H1 (cell line): ENCODE results near the gene PAIP2. TPM values are rescaled to one million over a fixed set of nuclear protein-coding genes. Genes with fewer than 3 reads are reported as not detected.

ENCODE experiments used
- CTCF ChIA-PET: fragments of 300-600 bp; sonication (Branson Sonifier 250); formaldehyde crosslinking; loops from one replicate; lab custom pipeline; 2021; ENCODE audit not compliant: partially characterized antibody; lab: Charles Lee
- POLR2A ChIA-PET: fragments of 300-600 bp; sonication (Branson Sonifier 250); formaldehyde crosslinking; loops from one replicate; lab custom pipeline; 2021; ENCODE audit warnings: inconsistent platforms; ENCODE audit not compliant: partially characterized antibody; lab: Charles Lee
- DNase-seq, 2 experiments: peaks; one replicate each; pipeline versions ENCODE4 v3.0.0 to v3.0.0-alpha.2; 2010 to 2022; ENCODE audit warnings: low spot score in 2 of 2, low read depth in 1 of 2, mixed read lengths in 1 of 2
- FAIRE-seq: peaks from 2 replicates; lab custom pipeline; 2011; peaks lifted over from hg19 to GRCh38; lab: Jason Lieb, UNC
- H2AFZ ChIP-seq: 2 replicates; pipeline ENCODE4 v1.8.1; 2012; ENCODE audit warnings: low read length, inconsistent platforms
- H2AK5ac ChIP-seq: 2 replicates; pipeline ENCODE4 v1.6.1; 2013; ENCODE audit warnings: low read depth, low read length
- H2BK120ac ChIP-seq: replicated peaks from 2 replicates; pipeline ENCODE3; 2013; ENCODE audit warnings: low read depth, low read length, inconsistent platforms
- H2BK12ac ChIP-seq: 2 replicates; pipeline ENCODE4 v1.6.1; 2013; ENCODE audit warnings: low read depth, low read length
- H2BK15ac ChIP-seq: 2 replicates; pipeline ENCODE4 v1.6.1; 2013; ENCODE audit warnings: low read length
- H2BK20ac ChIP-seq: 2 replicates; pipeline ENCODE4 v1.6.1; 2013; ENCODE audit warnings: low read length
- H2BK5ac ChIP-seq: 2 replicates; pipeline ENCODE4 v1.6.1; 2013; ENCODE audit warnings: low read depth, low read length
- H3K14ac ChIP-seq: 2 replicates; pipeline ENCODE4 v1.6.1; 2013; ENCODE audit warnings: inconsistent platforms; ENCODE audit not compliant: insufficient read length
- H3K18ac ChIP-seq: 2 replicates; pipeline ENCODE4 v1.6.1; 2013; ENCODE audit warnings: low read length; ENCODE audit errors: extremely low read depth
- H3K23ac ChIP-seq: 2 replicates; pipeline ENCODE4 v1.6.1; 2013; ENCODE audit warnings: inconsistent platforms; ENCODE audit not compliant: insufficient read length
- H3K23me2 ChIP-seq: 2 replicates; pipeline ENCODE4 v1.6.1; 2013; ENCODE audit warnings: low read depth, low read length
- H3K27ac ChIP-seq: 2 replicates; pipeline ENCODE4 v1.6.1; 2011; ENCODE audit warnings: low read depth, low read length, inconsistent platforms
- H3K27me3 ChIP-seq, 4 experiments: replicated peaks in 1 of 4; 1 replicate in 1 of 4; 2 replicates in 3 of 4; pipeline versions ENCODE4 v1.6.1 to v1.8.1; 2011 to 2013; ENCODE audit warnings: low read length in 3 of 4, mild to moderate bottlenecking in 3 of 4, inconsistent platforms in 2 of 4, mixed read lengths in 2 of 4, moderate library complexity in 1 of 4; ENCODE audit not compliant: control insufficient read depth in 3 of 4, insufficient read depth in 3 of 4; ENCODE audit errors: extremely low read depth in 1 of 4
- H3K36me3 ChIP-seq, 4 experiments: 2 replicates each; pipeline versions ENCODE4 v1.6.1 to v1.8.1; 2011 to 2013; ENCODE audit warnings: mild to moderate bottlenecking in 4 of 4, low read length in 3 of 4, moderate library complexity in 2 of 4, control low read depth in 1 of 4, inconsistent platforms in 1 of 4; ENCODE audit not compliant: insufficient read depth in 4 of 4, control insufficient read depth in 2 of 4
- H3K4ac ChIP-seq: replicated peaks from 2 replicates; pipeline ENCODE3; 2013; ENCODE audit warnings: low read length, low read depth, mixed read lengths, inconsistent platforms; ENCODE audit not compliant: insufficient read length
- H3K4me1 ChIP-seq, 4 experiments: replicated peaks in 1 of 4; 1 replicate in 1 of 4; 2 replicates in 3 of 4; pipeline versions ENCODE4 v1.6.1 to v1.8.1; 2011 to 2013; ENCODE audit warnings: low read length in 3 of 4, inconsistent platforms in 2 of 4, mixed read lengths in 1 of 4; ENCODE audit not compliant: insufficient read depth in 4 of 4, control insufficient read depth in 3 of 4
- H3K4me2 ChIP-seq, 2 experiments: 2 replicates each; pipeline versions ENCODE4 v1.6.1 to v1.8.1; 2011 to 2013; ENCODE audit warnings: low read depth in 2 of 2, low read length in 2 of 2, control low read depth in 1 of 2, inconsistent platforms in 1 of 2, mild to moderate bottlenecking in 1 of 2; ENCODE audit not compliant: insufficient read depth in 1 of 2
- H3K4me3 ChIP-seq, 4 experiments: fragments of 200-600, 300-600 bp in 1 of 4; sonication (generic), shearing (Covaris generic), sonication (Bioruptor Twin) in 1 of 4; 2 replicates each; pipeline versions ENCODE4 v1.5.1 to v1.8.1; 2011 to 2016; ENCODE audit warnings: low read length in 4 of 4, low read depth in 3 of 4, control low read depth in 2 of 4, inconsistent platforms in 2 of 4, mild to moderate bottlenecking in 2 of 4, mixed read lengths in 1 of 4, moderate library complexity in 1 of 4; ENCODE audit not compliant: insufficient read depth in 2 of 4; ENCODE audit errors: extremely low read depth in 1 of 4
- H3K56ac ChIP-seq: replicated peaks from 2 replicates; pipeline ENCODE3; 2013; ENCODE audit warnings: low read depth, mild to moderate bottlenecking, mixed read lengths, low read length, inconsistent platforms; ENCODE audit not compliant: insufficient read length
- H3K79me1 ChIP-seq: 2 replicates; pipeline ENCODE4 v1.6.1; 2013; ENCODE audit warnings: low read depth, low read length, control low read depth
- H3K79me2 ChIP-seq, 2 experiments: 2 replicates each; pipeline versions ENCODE4 v1.6.1 to v1.8.1; 2012 to 2013; ENCODE audit warnings: low read length in 2 of 2, mild to moderate bottlenecking in 2 of 2, inconsistent platforms in 1 of 2; ENCODE audit not compliant: insufficient read depth in 2 of 2, control insufficient read depth in 1 of 2
- H3K9ac ChIP-seq, 4 experiments: replicated peaks in 1 of 4; 1 replicate in 1 of 4; 2 replicates in 3 of 4; pipeline versions ENCODE4 v1.6.1 to v1.8.1; 2011 to 2013; ENCODE audit warnings: low read depth in 3 of 4, low read length in 3 of 4, control low read depth in 2 of 4, mild to moderate bottlenecking in 2 of 4, moderate library complexity in 2 of 4, inconsistent platforms in 1 of 4; ENCODE audit errors: extremely low read depth in 1 of 4
- H3K9me3 ChIP-seq, 2 experiments: 2 replicates each; pipeline versions ENCODE4 v1.6.1 to v1.8.1; 2012 to 2013; ENCODE audit warnings: mild to moderate bottlenecking in 2 of 2, moderate library complexity in 2 of 2, control low read depth in 1 of 2, inconsistent platforms in 1 of 2, low read depth in 1 of 2, low read length in 1 of 2, mixed read lengths in 1 of 2; ENCODE audit not compliant: insufficient read depth in 2 of 2
- H4K20me1 ChIP-seq, 2 experiments: replicated peaks in 1 of 2; 2 replicates each; pipeline versions ENCODE3 to v1.8.1; 2011 to 2013; ENCODE audit warnings: inconsistent platforms in 2 of 2, low read length in 2 of 2, mild to moderate bottlenecking in 1 of 2; ENCODE audit not compliant: insufficient read depth in 2 of 2, control insufficient read depth in 1 of 2
- H4K5ac ChIP-seq: 2 replicates; pipeline ENCODE4 v1.6.1; 2013; ENCODE audit warnings: low read length, low read depth, mixed read lengths, inconsistent platforms; ENCODE audit not compliant: insufficient read length
- H4K8ac ChIP-seq: 2 replicates; pipeline ENCODE4 v1.8.0; 2013; ENCODE audit warnings: mild to moderate bottlenecking, moderate library complexity, low read length, inconsistent platforms; ENCODE audit not compliant: insufficient read depth; ENCODE audit errors: extremely low read depth
- H4K91ac ChIP-seq: replicated peaks from 2 replicates; pipeline ENCODE3; 2013; ENCODE audit warnings: low read length, mixed read lengths, inconsistent platforms; ENCODE audit not compliant: insufficient read length
- CHD2 ChIP-seq: IDR thresholded peaks from 2 replicates; pipeline ENCODE4 v1.6.1; 2012; ENCODE audit warnings: low read length, improper control_type of control experiment
- EZH2 ChIP-seq: fragments of 200-600 bp; sonication (generic); IDR thresholded peaks from 2 replicates; pipeline ENCODE4 v1.7.1; 2012; ENCODE audit warnings: low read depth, mild to moderate bottlenecking, moderate library complexity, low read length, inconsistent platforms; ENCODE audit not compliant: severe bottlenecking
- NANOG ChIP-seq: IDR thresholded peaks from 2 replicates; pipeline ENCODE4 v1.6.1; 2011; ENCODE audit warnings: low read length, low read depth, mild to moderate bottlenecking, inconsistent platforms; ENCODE audit not compliant: insufficient read depth, poor library complexity, severe bottlenecking
- PHF8 ChIP-seq: fragments of 200-600 bp; sonication (generic); conservative IDR thresholded peaks from 2 replicates; pipeline ENCODE4 v1.7.1; 2012; ENCODE audit warnings: low read depth, mild to moderate bottlenecking, inconsistent platforms, low read length, moderate library complexity
- SP1 ChIP-seq: IDR thresholded peaks from 2 replicates; pipeline ENCODE4 v1.6.1; 2011; ENCODE audit warnings: low read depth, low read length
- YY1 ChIP-seq: IDR thresholded peaks from 2 replicates; pipeline ENCODE4 v1.6.1; 2011; ENCODE audit warnings: low read depth, mild to moderate bottlenecking, low read length
- WGBS, 2 experiments: shearing (Covaris generic) in 1 of 2; methylation state at CpG; one replicate each; pipeline versions ENCODE4 v1.1.6 to v1.1.7; 2013 to 2015; ENCODE audit warnings: low lambda C conversion rate in 2 of 2, mixed read lengths in 2 of 2, inconsistent platforms in 1 of 2, low coverage in 1 of 2, missing lambda C conversion rate in 1 of 2; ENCODE audit not compliant: insufficient replicate concordance in 2 of 2, insufficient coverage in 1 of 2, insufficient read length in 1 of 2; ENCODE audit errors: extremely low coverage in 1 of 2, missing lambda C conversion rate in 1 of 2; 5-methylcytosine and 5-hydroxymethylcytosine counted together
- polyA plus RNA-seq, 7 experiments: library from polyadenylated mRNA; depleted of rRNA in 3 of 7; stranded (reverse) in 5 of 7; unstranded in 2 of 7; fragments of >200 nt in 5 of 7; fragments of 200-250 nt in 2 of 7; gene quantifications; 1 replicate in 5 of 7; 2 replicates in 1 of 7; 4 replicates in 1 of 7; pipeline versions ENCODE4 v1.2.1 to v1.2.3, GENCODE V29; 2011 to 2013; ENCODE audit warnings: missing spikeins in 2 of 7, mixed read lengths in 2 of 7
- total RNA-seq: library from RNA; stranded (reverse); fragmentation: NEBNext Ultra II Directional; extraction: Animal tissue kit (Norgen Biotek cat#: 25700); gene quantifications from 2 replicates; pipeline ENCODE4 v1.2.1, GENCODE V29; 2021
- TF ChIP-seq, protein P1 (sequence below): IDR thresholded peaks from 2 replicates; pipeline ENCODE4 v1.6.1; 2011; ENCODE audit warnings: low read depth, mild to moderate bottlenecking, low read length; ENCODE audit not compliant: insufficient read depth

Gene PAIP2
- total and polyA plus RNA-seq, 2 of the 8 experiments (the other 6 are each of a cell fraction or from before 2014, with no cell fraction given): 87.6 to 162 TPM

DNA sequence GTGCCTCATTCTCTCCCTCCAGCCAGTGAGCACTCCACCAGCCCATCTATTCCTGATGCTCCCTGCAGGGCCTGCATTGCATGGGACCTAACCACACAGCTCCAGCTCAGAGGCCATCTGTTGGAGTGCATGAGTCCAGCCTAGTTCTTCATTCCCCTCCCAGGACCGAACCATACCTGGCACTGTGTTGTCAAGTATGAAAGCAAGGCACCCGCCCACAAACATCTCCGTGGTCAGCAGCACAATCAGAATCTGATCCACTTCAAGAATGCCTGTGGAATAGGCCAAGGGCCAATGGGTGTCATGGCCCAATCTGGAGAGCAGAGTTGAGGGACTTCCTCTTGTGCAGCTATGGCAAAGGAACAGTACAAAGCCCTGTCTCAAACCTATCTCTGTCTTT, 35.6 kb downstream of the PAIP2 start:
- H3K27me3 ChIP-seq: no peaks in the 10 kb centered on the region
- peaks cover 0 to 2% (median under 1%) of the 10 kb centered on the region in 4 experiments; a peak in 3 of 8 replicates for H3K36me3 ChIP-seq
- H3K9me3 ChIP-seq: no peaks in the 10 kb centered on the region
- H2BK5ac ChIP-seq: no peak overlapping the region
- no peak overlapping the region for H3K23ac ChIP-seq
- H2BK20ac ChIP-seq: no peak overlapping the region
- no peak overlapping the region for H2BK15ac ChIP-seq
- CTCF ChIA-PET: interaction anchor here (1.1 to 3.6 kb wide), 2 partner anchors 15 to 24 kb away, joined by 3 to 14 read pairs; no protein-coding TSS in a partner anchor
- no peak overlapping the region for H2BK12ac ChIP-seq
- no peak overlapping the region for H3K4me3 ChIP-seq
- 98% methylated on average over 3 of the region's 3 CpGs; no CpG with 5 or more reads in 1 of the 2 experiments for WGBS, 2 experiments
- TF ChIP-seq PHF8 (no peak), CHD2 (no peak), EZH2 (no peak), SP1 (no peak), YY1 (no peak), NANOG (no peak)
- TF ChIP-seq, protein P1, sequence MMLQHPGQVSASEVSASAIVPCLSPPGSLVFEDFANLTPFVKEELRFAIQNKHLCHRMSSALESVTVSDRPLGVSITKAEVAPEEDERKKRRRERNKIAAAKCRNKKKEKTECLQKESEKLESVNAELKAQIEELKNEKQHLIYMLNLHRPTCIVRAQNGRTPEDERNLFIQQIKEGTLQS: no peak
- no peak overlapping the region for H4K91ac ChIP-seq
- H3K56ac ChIP-seq: no peak overlapping the region
- DNase-seq (no peak), FAIRE-seq (no peak)
- no peaks in the 10 kb centered on the region for H3K79me2 ChIP-seq
- no peak overlapping the region for H4K8ac ChIP-seq
- no peak overlapping the region for H2AFZ ChIP-seq
- no peak overlapping the region for H3K18ac ChIP-seq
- no peak overlapping the region for H2AK5ac ChIP-seq
- H4K5ac ChIP-seq: no peak overlapping the region
- H4K20me1 ChIP-seq: peaks cover 0 to 3% of the 10 kb centered on the region in 2 experiments
- H3K23me2 ChIP-seq: no peaks in the 10 kb centered on the region
- H3K4me2 ChIP-seq: no peak overlapping the region
- H3K14ac ChIP-seq: no peak overlapping the region
- no peak overlapping the region for H3K27ac ChIP-seq
- no peak overlapping the region for H3K4ac ChIP-seq
- POLR2A ChIA-PET: interaction anchor here (0.6 to 3.9 kb wide), 9 partner anchors 10 to 101 kb away, joined by 3 to 13 read pairs (median 4); partner anchors contain the start of gene PROB1
- H3K4me1 ChIP-seq: peaks cover 0 to 11% (median 0%) of the 10 kb centered on the region in 4 experiments; a peak in 2 of 7 replicates
- H3K9ac ChIP-seq: no peak overlapping the region
- H3K79me1 ChIP-seq: peaks cover 2% of the 10 kb centered on the region; the same call in 1 of the 2 replicates
- no peak overlapping the region for H2BK120ac ChIP-seq
